ENCODE data around the gene OVOL2.
"Not testable (repeated sequence)": the region's sequence is repeated elsewhere in the genome, so short reads cannot be mapped to it uniquely, and the experiment has no call there.

Gene OVOL2

DNA sequence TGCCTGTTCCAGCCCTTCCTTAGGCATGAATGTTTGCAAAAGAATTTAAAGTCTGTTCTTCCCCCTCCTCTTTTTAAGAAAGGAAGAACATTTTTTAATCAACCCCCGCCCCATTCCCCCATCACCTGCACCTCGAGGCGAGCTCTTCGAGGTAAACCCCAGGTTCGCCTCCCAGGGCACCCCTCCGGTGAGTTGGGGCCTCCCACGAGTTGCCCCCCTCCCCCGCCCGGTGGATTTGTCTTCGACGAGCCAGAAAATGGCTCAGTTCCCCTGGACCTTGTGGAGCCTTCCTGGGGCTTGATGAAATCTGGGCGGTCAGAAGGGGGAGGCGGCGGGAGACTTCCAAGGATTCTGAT is 256 bp upstream of the OVOL2 start:
- no peak for DNase-seq (ENCODE audit: low spot score)

DNA sequence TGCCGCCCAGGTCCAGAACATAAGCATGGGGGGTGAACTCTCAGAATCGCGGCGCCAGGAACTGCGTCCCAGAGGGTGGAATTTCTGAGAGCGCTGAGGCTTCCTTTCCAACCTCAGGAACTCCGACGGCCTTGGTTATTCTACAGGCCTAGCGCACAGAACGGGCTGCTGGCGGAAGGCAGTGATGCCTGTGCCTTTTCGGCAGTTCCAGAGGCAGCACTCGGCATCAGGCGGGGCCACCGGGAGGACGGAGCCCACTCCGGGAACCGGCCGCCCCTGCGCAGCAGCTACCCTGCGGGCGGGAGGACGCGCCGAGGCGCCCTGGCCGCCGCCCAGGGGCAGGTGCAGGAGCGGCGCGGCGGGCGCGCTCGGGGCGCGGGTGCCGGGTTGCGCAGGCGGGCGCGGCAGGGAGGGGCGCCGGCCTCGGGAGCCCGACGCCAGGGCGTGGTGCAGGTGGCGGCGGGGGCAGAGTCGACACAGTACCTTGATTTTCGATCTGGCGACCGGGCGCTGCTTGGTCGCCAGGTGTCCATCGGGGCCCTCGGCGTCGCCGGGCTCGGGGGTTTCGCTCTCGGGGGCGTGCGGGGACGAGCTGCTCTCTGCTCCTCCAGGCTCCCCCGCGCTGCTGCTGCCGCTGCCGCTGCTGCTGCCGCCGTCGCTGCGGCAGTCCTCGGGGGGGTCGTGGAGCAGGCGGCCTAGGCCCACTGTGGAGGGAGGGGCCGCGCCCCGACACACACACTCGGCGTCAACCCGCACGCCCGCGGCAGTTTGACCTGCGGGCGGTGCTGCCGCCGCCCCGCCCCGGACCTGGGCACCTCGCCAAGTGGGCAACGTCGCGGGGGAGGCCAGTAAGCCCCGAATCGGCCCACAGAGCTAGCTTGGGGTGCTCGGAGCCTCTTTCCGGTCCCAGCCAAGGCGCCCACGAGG is 1.3 kb downstream of the OVOL2 start:
- peak; percentile 38 for DNase-seq (ENCODE audit: low spot score)

GRCh38 chr20:18055261-18055660 is 2.5 kb downstream of the OVOL2 start:
- no peak for DNase-seq (ENCODE audit: low spot score)

- DNase-seq (ENCODE audit: low spot score) = no peak
These were observed 4.9 kb downstream of the OVOL2 start for GRCh38 chr20:18052856-18053255.

DNA sequence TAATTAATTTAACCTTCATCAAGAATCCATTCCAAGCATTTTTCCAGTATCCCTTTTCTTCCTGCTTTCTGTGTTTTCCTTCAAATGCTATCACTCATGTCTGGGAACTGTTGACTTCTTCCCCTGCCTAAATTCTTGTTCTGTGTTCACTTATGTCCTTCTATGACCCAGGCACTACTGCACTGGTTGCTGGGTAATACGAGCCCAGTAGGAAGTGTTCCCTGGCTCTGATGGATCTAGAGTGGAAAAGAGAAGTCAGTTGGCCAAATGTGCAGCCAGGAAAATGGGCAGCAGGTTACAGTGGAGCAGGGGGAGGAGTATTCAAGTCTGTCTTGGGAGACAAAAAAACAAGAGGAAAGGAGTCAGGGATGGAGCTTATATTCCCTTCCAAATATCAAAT is 7.1 kb downstream of the OVOL2 start:
- no peak for DNase-seq (ENCODE audit: low spot score)

GRCh38 chr20:18048176-18048575 is 9.5 kb downstream of the OVOL2 start:
- DNase-seq (ENCODE audit: low spot score) = peak; percentile 28

DNA sequence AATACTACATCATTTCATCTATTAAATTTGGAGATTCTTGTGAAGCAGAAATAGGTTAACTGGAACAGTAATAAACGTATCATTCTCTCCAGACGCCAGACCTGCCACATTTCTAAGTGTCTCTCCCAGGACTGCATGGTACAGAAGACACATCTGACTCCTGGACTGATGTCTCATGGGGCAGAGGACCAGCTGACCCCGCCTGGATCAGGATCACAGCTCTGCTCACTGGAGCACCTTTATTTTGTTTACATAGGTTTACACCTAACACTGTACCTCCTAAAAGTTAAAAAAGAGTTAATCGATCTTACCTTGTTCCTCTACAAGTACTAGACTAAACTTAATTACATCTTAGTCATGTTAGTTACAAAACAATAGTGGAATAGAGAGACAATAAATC is 11.2 kb downstream of the OVOL2 start:
- DNase-seq (ENCODE audit: low spot score) = no peak

- no peak for DNase-seq (ENCODE audit: low spot score)
These were observed 15.5 kb downstream of the OVOL2 start for GRCh38 chr20:18042229-18042628.

DNA sequence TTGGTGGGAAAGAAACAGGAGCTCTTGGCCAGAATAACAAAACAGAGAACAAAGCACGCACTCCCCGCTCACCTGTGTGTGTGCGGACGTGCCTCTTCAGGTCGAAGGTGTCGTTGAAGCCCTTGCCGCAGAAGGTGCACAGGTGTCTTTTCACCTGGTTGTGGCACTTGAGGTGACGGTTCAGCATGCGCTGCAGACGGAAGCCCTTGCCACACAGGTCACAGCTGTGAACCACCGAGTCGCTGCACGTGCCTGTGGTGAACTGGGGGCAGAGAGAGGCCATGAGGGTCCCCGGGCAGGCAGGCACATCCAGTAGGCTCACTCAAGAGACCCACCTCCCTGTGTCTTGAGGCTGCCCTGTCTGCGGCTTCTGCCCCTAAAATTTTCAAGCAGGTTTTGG is 16.3 kb downstream of the OVOL2 start:
- no peak for DNase-seq (ENCODE audit: low spot score)

DNA sequence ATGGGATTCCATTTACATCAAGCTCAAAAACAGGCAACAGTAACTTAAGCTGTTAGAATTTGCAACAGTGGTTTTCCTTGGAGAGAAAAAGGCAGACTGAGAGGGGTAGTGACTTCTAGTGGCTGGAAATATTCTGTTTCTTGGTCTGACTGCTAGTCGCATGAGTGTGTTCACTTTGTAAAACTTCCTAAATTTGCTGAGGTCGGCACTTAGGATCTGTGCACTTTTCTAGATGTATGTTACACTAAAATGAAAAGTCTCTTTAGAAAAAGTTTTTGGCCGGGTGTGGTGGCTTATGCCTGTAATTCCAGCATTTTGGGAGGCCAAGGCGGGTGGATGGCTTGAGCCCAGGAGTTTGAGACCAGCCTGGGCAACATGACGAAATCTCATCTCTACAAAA is 18.7 kb downstream of the OVOL2 start:
- DNase-seq (ENCODE audit: low spot score) = no peak

DNA sequence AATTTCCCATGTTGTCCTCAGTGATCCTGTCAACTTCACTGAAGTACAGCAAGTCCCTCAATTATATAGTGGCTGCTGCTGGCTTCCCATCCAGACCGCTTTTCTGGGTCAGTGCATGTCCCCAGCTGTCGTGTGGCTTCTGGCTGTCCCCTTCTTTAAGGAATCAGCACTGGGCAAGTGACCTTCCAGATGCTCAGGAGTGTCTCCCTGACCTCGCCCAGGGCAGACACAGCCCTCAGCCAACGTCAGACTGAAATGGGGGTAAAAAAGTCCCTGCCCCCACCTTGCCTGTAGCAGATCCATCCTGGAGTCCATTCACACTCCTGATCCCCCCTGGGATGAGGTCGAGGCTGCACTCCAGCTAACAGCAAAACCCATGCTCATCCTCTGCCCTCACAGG is 23.7 kb downstream of the OVOL2 start:
- no peak for DNase-seq (ENCODE audit: low spot score)

DNA sequence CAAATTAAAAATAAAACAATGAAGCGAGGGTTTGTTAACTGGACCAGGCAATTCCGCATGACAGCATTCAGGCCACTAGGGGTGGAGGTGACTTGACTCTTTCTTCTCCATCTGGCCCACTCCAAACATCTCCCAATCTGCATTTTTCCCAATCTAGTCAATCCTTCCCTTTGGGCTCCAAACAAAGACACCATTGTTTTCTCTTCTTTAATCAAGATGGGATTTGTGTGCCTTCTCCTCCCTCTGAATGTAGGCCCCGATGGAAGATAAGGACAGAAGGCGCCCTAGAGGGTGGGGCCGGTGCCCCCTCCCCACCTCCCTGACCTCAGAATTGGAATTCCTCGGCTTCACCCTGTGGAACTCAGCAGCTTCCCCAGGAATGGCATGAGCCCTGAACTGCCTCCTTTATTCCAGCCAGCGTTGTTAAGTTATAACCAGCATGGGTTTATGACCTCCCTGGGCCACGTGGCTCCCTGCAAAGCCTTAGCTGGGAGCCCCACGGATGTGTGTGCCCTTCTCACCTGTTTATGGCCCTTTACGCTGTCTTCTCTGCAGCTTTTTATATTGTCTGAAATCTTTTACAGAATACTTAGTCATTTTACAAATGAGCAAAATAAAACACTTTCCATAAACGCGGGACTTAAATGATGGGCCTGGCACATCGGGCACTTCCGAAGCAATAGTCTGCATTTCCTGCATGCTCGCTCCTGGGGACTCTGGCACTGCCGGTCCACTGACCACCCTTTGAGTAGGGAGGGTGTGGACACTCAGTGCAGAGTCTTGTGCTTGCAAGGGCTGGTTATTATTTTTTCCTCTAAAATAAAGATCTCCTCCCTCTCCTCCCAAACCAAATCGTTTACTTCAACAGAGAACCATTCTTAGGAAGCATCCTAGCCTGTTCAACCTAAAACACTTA is 24.5 kb downstream of the OVOL2 start:
- DNase-seq (ENCODE audit: low spot score) = no peak

GRCh38 chr20:18031888-18032509 is 25.7 kb downstream of the OVOL2 start:
- DNase-seq (ENCODE audit: low spot score) = no peak

DNA sequence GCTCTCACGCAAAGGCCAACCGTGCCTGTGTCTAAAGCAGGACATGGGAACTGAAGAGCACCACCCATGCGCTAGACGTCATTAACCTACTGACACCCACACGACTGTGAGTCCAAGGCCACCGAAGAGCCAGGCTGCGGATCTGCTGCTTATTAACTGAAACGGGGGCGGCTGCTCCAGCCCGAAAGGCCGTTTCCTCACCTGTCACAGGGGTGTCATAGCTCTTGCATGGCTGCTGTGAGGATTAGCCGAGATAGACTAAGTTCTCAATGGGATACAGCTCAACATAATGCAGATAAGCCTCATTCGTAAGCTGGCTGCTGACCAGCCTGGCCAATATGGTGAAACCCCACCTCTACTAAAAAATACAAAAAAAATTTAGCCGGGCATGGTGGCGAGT is 26.7 kb downstream of the OVOL2 start:
- no peak for DNase-seq (ENCODE audit: low spot score)

DNA sequence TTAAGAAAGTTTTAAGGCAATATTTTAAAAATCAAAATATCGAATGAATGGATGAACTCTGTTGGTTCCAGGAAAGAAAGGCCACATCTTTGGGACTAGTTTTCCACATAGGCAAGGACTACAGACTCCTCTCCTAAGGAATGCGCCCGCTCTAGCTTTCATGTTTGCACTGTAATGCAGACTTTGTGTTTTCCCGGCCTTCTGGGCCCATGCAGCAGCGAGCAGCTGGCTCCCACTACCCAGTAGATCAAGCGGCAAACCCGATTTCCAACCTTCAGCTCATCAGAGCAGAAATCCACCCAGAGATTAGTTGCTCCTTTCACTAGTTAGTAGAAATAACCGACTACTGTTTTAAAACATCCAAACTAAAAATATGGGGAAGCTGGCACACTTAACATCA is 27.7 kb downstream of the OVOL2 start:
- no peak for DNase-seq (ENCODE audit: low spot score)

DNA sequence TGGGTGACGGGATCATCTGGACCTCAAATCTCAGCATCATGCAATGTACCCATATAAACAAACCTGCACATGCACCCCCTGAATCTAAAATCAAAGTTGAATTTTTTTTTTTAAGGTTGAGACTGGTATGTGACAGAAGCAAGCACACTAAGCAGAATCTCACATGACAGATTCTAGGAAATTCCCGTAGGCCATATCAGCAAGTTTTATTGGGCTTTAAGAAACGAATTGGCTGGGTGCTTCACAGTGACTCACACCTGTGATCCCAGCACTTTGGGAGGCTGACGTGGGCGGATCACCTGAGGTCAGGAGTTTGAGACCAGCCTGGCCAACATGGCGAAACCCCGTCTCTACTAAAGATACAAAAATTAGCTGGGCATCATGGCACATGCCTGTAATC is 30.7 kb downstream of the OVOL2 start:
- not testable (repeated sequence) for DNase-seq (ENCODE audit: low spot score)

- DNase-seq (ENCODE audit: low spot score) = no peak
These were observed 33.0 kb downstream of the OVOL2 start for GRCh38 chr20:18024606-18025127.

DNA sequence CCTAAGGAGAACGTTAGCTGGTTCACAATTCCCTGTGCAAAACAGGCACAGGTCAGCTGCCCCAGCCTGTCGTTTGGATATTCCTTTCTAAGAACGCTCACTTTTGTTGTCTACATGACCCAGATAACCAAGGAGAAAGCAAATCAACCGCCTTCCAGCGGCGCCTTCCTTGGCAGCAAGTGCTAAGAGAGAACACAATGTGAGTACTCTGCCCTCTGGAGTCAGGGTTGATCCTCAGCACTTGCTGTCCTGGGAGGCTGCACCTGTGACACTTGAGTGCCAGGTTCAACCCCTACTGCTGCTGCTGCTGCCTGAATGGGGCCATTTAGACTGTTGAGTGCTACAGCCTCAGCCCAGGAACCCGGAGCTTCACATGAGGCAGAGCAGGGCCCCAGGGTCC is 36.8 kb downstream of the OVOL2 start:
- no peak for DNase-seq (ENCODE audit: low spot score)

- DNase-seq (ENCODE audit: low spot score) = peak; percentile 73
These were observed 38.6 kb downstream of the OVOL2 start for GRCh38 chr20:18019068-18019467.

DNA sequence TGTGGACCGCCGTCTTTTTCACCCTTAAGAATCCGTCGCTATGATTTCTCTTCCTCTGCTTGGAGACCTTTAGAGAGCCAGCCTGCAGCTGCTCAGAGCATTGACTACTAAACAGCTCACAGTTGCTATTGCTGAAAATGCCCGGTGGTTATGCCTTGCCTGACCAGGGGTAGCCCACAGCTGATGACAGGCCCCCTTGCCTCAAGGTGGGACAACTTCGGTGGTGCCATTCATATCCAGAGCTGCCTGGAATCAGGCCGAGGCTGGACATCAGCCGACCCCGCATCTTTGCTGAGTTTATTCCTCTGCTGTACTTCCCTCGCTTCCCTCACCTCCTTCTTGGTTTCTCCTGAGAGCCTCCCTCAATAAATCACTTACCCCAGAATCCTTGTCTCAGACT is 39.6 kb downstream of the OVOL2 start:
- no peak for DNase-seq (ENCODE audit: low spot score)

DNA sequence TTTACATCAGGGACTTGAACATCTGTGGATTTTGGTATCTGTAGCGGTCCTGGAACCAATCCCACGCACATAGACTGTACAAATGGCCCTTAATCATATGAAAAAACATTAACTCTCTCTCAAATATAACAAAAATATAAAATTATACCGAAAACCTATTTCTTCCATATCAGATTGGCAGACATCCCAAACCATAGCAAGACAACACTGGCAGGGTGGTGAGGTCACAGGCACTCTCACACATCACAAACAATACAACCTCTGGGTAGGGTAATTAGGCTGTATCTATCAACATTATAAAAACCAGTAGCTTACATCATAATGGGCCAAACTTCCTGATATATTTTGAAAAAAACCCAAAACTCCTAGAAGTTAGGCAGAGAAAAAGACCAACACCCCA is 40.9 kb downstream of the OVOL2 start:
- no peak for DNase-seq (ENCODE audit: low spot score)

DNA sequence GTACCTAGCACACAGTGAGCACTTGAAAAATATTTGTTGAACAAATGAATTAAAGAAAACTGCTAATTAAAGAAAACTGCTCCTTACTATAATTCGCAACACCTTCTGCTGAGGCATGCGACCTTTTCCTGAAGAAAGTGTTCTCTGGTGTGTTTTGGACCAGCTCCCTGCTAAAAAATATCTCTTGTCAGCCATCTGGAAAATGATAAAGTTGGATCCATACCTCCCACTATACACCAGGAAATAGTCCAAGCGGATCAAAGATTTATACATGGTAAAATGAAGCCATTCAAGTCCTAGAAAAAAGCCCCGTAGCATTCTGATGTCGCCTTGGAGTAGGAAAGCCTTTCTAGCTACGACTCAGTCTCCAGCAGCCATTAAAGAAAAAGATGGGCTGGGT is 43.3 kb downstream of the OVOL2 start:
- DNase-seq (ENCODE audit: low spot score) = no peak

All from germinal center (tissue), 1 donor.